HG03571 (cell line): ENCODE measurements around the gene LIN54.
"Not testable (repeated sequence)": the region's sequence is repeated elsewhere in the genome, so short reads cannot be mapped to it uniquely, and the experiment has no call there.

ENCODE experiments used
- ATAC-seq: cut with Tn5 transposase; IDR thresholded peaks from one replicate; pipeline ENCODE4 v1.9.1; 2021; ENCODE audit not compliant: unreplicated experiment

The LIN54 gene

GRCh38 chr4:82951196-82951595 is 59.4 kb downstream of the LIN54 start:
- no peak for ATAC-seq

GRCh38 chr4:82948647-82949204 is 61.9 kb downstream of the LIN54 start:
- ATAC-seq = no peak

GRCh38 chr4:82947498-82947897 is 63.1 kb downstream of the LIN54 start:
- ATAC-seq = no peak

- ATAC-seq = no peak
Observed at GRCh38 chr4:82939414-82939813, 71.2 kb downstream of the LIN54 start.

GRCh38 chr4:82934441-82934840 is 76.2 kb downstream of the LIN54 start:
- ATAC-seq = no peak

GRCh38 chr4:82930848-82931755 is 79.5 kb downstream of the LIN54 start:
- ATAC-seq = no peak

GRCh38 chr4:82921795-82922194 is 88.8 kb downstream of the LIN54 start:
- no peak for ATAC-seq

GRCh38 chr4:82919386-82919785 is 91.2 kb downstream of the LIN54 start:
- ATAC-seq = no peak

GRCh38 chr4:82918091-82918490 is 92.5 kb downstream of the LIN54 start:
- ATAC-seq = no peak

GRCh38 chr4:82913968-82914367 is 96.7 kb downstream of the LIN54 start:
- not testable (repeated sequence) for ATAC-seq

GRCh38 chr4:82913305-82913704 is 97.3 kb downstream of the LIN54 start:
- ATAC-seq = no peak

- no peak for ATAC-seq
Observed at GRCh38 chr4:82909326-82909725, 101.3 kb downstream of the LIN54 start.

GRCh38 chr4:82906469-82906868 is 104.2 kb downstream of the LIN54 start:
- ATAC-seq = no peak

GRCh38 chr4:82905205-82905604 is 105.4 kb downstream of the LIN54 start:
- ATAC-seq = peak; percentile 56

- ATAC-seq = no peak
Observed at GRCh38 chr4:82903737-82904136, 106.9 kb downstream of the LIN54 start.

GRCh38 chr4:82901183-82901718 is 109.4 kb downstream of the LIN54 start:
- no peak for ATAC-seq

- ATAC-seq = peak; percentile 89
Observed at GRCh38 chr4:82900411-82901182, 110.0 kb downstream of the LIN54 start, which contains the start of gene THAP9. Gene THAP9 (plus strand): TSS chr4:82900735. CDS start chr4:82900803, 68 bp downstream.

GRCh38 chr4:82900066-82900410 is 110.6 kb downstream of the LIN54 start:
- ATAC-seq = peak; percentile 3

- ATAC-seq = no peak
Observed at GRCh38 chr4:82899374-82900065, 111.1 kb downstream of the LIN54 start.

- no peak for ATAC-seq
Observed at GRCh38 chr4:82898322-82899243, 112.0 kb downstream of the LIN54 start.
